ENCODE data around the gene GBGT1.
"Not testable (repeated sequence)": the region's sequence is repeated elsewhere in the genome, so short reads cannot be mapped to it uniquely, and the experiment has no call there.

Gene GBGT1

GRCh38 chr9:133208171-133208879 is 44.6 kb upstream of the GBGT1 start:
- H3K4me3 ChIP-seq (ENCODE audit: insufficient read depth, low read length, poor library complexity, severe bottlenecking); H3K27me3 ChIP-seq (ENCODE audit: low read length); H3K27ac ChIP-seq (ENCODE audit: low read depth, low read length): not testable (repeated sequence)

GRCh38 chr9:133207540-133208170 is 43.9 kb upstream of the GBGT1 start:
- H3K4me2 ChIP-seq (ENCODE audit: low read depth, low read length, poor library complexity, severe bottlenecking), result no peak overlapping the region
- H4K20me1 ChIP-seq (ENCODE audit: low read depth, low read length), result no peaks in the 10 kb centered on the region
- no peak overlapping the region for H3K27ac ChIP-seq (ENCODE audit: low read depth, low read length)
- no peaks in the 10 kb centered on the region for H3K27me3 ChIP-seq (ENCODE audit: low read length)
- no peaks in the 10 kb centered on the region for H3K36me3 ChIP-seq (ENCODE audit: low read length)
- no peaks in the 10 kb centered on the region for H3K9me3 ChIP-seq (ENCODE audit: insufficient read depth, low read length)
- no peaks in the 10 kb centered on the region for H3F3A ChIP-seq (ENCODE audit: insufficient read depth)
- TF ChIP-seq CTCF (IDR thresholded peaks at IDR 0.05; ENCODE audit: insufficient read depth, low read length, poor library complexity, severe bottlenecking), result no peak
- no peak for TF ChIP-seq EZH2phosphoT487 (conservative IDR thresholded peaks at IDR 0.05; ENCODE audit: low read length)
- no peak overlapping the region for H2AFZ ChIP-seq (ENCODE audit: low read depth, low read length, severe bottlenecking)
- H3K79me2 ChIP-seq (ENCODE audit: insufficient read depth, low read length), result no peaks in the 10 kb centered on the region
- no peak overlapping the region for H3K9ac ChIP-seq (ENCODE audit: low read length)
- H3K4me3 ChIP-seq (ENCODE audit: insufficient read depth, low read length, poor library complexity, severe bottlenecking), result no peak overlapping the region
- H3K9me2 ChIP-seq (replicated peaks; ENCODE audit: insufficient read depth, low read length), result no peaks in the 10 kb centered on the region

More at GRCh38 chr9:133208171-133208879, 44.6 kb upstream of the GBGT1 start:
- not testable (repeated sequence) for H3K79me2 ChIP-seq (ENCODE audit: insufficient read depth, low read length); H3F3A ChIP-seq (ENCODE audit: insufficient read depth); H4K20me1 ChIP-seq (ENCODE audit: low read depth, low read length); H2AFZ ChIP-seq (ENCODE audit: low read depth, low read length, severe bottlenecking); H3K9me3 ChIP-seq (ENCODE audit: insufficient read depth, low read length); H3K4me2 ChIP-seq (ENCODE audit: low read depth, low read length, poor library complexity, severe bottlenecking); H3K36me3 ChIP-seq (ENCODE audit: low read length); H3K9me2 ChIP-seq (replicated peaks; ENCODE audit: insufficient read depth, low read length); H3K9ac ChIP-seq (ENCODE audit: low read length)

GRCh38 chr9:133207021-133207531 is 43.4 kb upstream of the GBGT1 start:
- Histone ChIP-seq H2AFZ (ENCODE audit: low read depth, low read length, severe bottlenecking) (no peak overlapping the region), H3K4me3 (ENCODE audit: insufficient read depth, low read length, poor library complexity, severe bottlenecking) (no peak overlapping the region)

More at GRCh38 chr9:133207021-133207531, 43.4 kb upstream of the GBGT1 start:
- no peaks in the 10 kb centered on the region for H3K79me2 ChIP-seq (ENCODE audit: insufficient read depth, low read length)
- no peaks in the 10 kb centered on the region for H3K9me2 ChIP-seq (replicated peaks; ENCODE audit: insufficient read depth, low read length)
- H3F3A ChIP-seq (ENCODE audit: insufficient read depth), result no peaks in the 10 kb centered on the region
- no peaks in the 10 kb centered on the region for H3K9me3 ChIP-seq (ENCODE audit: insufficient read depth, low read length)
- no peak overlapping the region for H3K9ac ChIP-seq (ENCODE audit: low read length)
- H3K4me2 ChIP-seq (ENCODE audit: low read depth, low read length, poor library complexity, severe bottlenecking), result no peak overlapping the region
- no peak for TF ChIP-seq EZH2phosphoT487 (conservative IDR thresholded peaks at IDR 0.05; ENCODE audit: low read length)
- no peak for TF ChIP-seq CTCF (IDR thresholded peaks at IDR 0.05; ENCODE audit: insufficient read depth, low read length, poor library complexity, severe bottlenecking)
- no peaks in the 10 kb centered on the region for H4K20me1 ChIP-seq (ENCODE audit: low read depth, low read length)
- H3K27ac ChIP-seq (ENCODE audit: low read depth, low read length), result no peak overlapping the region
- H3K27me3 ChIP-seq (ENCODE audit: low read length), result no peaks in the 10 kb centered on the region
- no peaks in the 10 kb centered on the region for H3K36me3 ChIP-seq (ENCODE audit: low read length)

All from SU-DHL-6 (cell line).